Endothelial cell of umbilical vein (primary cell): ENCODE data around the gene CPLX1. TPM values are rescaled to one million over a fixed set of nuclear protein-coding genes. Genes with fewer than 3 reads are reported as not detected.

Experiments
- BruUV-seq: library from RNA; stranded (reverse); fragments of 400-500 nt; replicated peaks from 2 replicates; lab custom pipeline; 2021; lab: Mats Ljungman, UMichigan
- CTCF ChIA-PET: fragments of 300-600, 350-600 bp; sonication (Branson Sonifier 250); formaldehyde crosslinking; loops from one replicate; lab custom pipeline; 2021; ENCODE audit warnings: antibody characterized with exemption, inconsistent platforms; lab: Charles Lee
- POLR2A ChIA-PET: fragments of 300-600, 350-600 bp; sonication (Branson Sonifier 250); formaldehyde crosslinking; loops from one replicate; lab custom pipeline; 2021; ENCODE audit warnings: antibody characterized with exemption, inconsistent platforms; lab: Charles Lee
- DNase-seq: peaks from one replicate; pipeline ENCODE4 v3.0.0-alpha.2; 2011; ENCODE audit warnings: low read depth, low spot score
- FAIRE-seq: peaks from 2 replicates; lab custom pipeline; 2011; peaks lifted over from hg19 to GRCh38; lab: Jason Lieb, UNC
- H2AFZ ChIP-seq: 2 replicates; pipeline ENCODE4 v1.6.0; 2012; ENCODE audit warnings: low read depth, low read length, control low read depth, inconsistent platforms
- H3K27ac ChIP-seq: 2 replicates; pipeline ENCODE4 v1.5.1; 2011; ENCODE audit warnings: low read depth, mild to moderate bottlenecking, control low read depth, low read length, moderate library complexity; ENCODE audit not compliant: insufficient read depth
- H3K27me3 ChIP-seq, 2 experiments: 2 replicates each; pipeline versions ENCODE4 v1.6.0 to v1.6.1; 2011; ENCODE audit warnings: low read length in 2 of 2, mixed read lengths in 1 of 2; ENCODE audit not compliant: control insufficient read depth in 2 of 2, insufficient read depth in 2 of 2
- H3K36me3 ChIP-seq, 2 experiments: 2 replicates in 1 of 2; 3 replicates in 1 of 2; pipeline ENCODE4 v1.5.1; 2011; ENCODE audit warnings: low read length in 2 of 2, mild to moderate bottlenecking in 1 of 2, moderate library complexity in 1 of 2; ENCODE audit not compliant: control insufficient read depth in 2 of 2, insufficient read depth in 2 of 2; ENCODE audit errors: extremely low read depth in 1 of 2
- H3K4me1 ChIP-seq: 3 replicates; pipeline ENCODE4 v1.5.1; 2011; ENCODE audit warnings: mild to moderate bottlenecking, low read length; ENCODE audit not compliant: control insufficient read depth, insufficient read depth; ENCODE audit errors: extremely low read depth
- H3K4me2 ChIP-seq: 2 replicates; pipeline ENCODE4 v1.6.1; 2011; ENCODE audit warnings: low read length, control low read depth, mixed read lengths; ENCODE audit not compliant: insufficient read depth
- H3K4me3 ChIP-seq, 3 experiments: fragments of 200-600 bp in 1 of 3; sonication (generic), shearing (Covaris generic) in 1 of 3; replicated peaks in 1 of 3; 2 replicates each; pipeline ENCODE4 v1.5.1; 2011 to 2016; ENCODE audit warnings: control low read depth in 3 of 3, low read length in 3 of 3, mild to moderate bottlenecking in 2 of 3, inconsistent platforms in 1 of 3, low read depth in 1 of 3, moderate library complexity in 1 of 3; ENCODE audit not compliant: insufficient read depth in 1 of 3
- H3K79me2 ChIP-seq: 2 replicates; pipeline ENCODE4 v1.6.0; 2012; ENCODE audit warnings: low read length, inconsistent platforms; ENCODE audit not compliant: control insufficient read depth, insufficient read depth
- H3K9ac ChIP-seq: replicated peaks from 2 replicates; pipeline ENCODE3; 2011; ENCODE audit warnings: low read length, control low read depth; ENCODE audit not compliant: insufficient read depth; ENCODE audit errors: extremely low read depth
- H3K9me1 ChIP-seq: replicated peaks from 3 replicates; pipeline ENCODE4 v1.6.0; 2011; ENCODE audit warnings: mild to moderate bottlenecking, low read length; ENCODE audit not compliant: control insufficient read depth, insufficient read depth; ENCODE audit errors: extremely low read depth
- H3K9me3 ChIP-seq: replicated peaks from 2 replicates; pipeline ENCODE4 v1.5.1; 2012; ENCODE audit warnings: low read length, inconsistent platforms; ENCODE audit not compliant: control insufficient read depth, insufficient read depth
- H4K20me1 ChIP-seq: replicated peaks from 2 replicates; pipeline ENCODE3; 2011; ENCODE audit warnings: mild to moderate bottlenecking, low read length; ENCODE audit not compliant: control insufficient read depth, insufficient read depth; ENCODE audit errors: extremely low read depth
- CTCF ChIP-seq, 2 donors: IDR thresholded peaks; 1 replicate in 1 of 2; 2 replicates in 1 of 2; pipeline ENCODE4 v1.5.1; 2011; ENCODE audit warnings: low read length in 2 of 2, mild to moderate bottlenecking in 2 of 2, moderate library complexity in 2 of 2, control low read depth in 1 of 2, inconsistent platforms in 1 of 2, low read depth in 1 of 2; ENCODE audit not compliant: insufficient read depth in 1 of 2; ENCODE audit errors: extremely low read depth in 1 of 2
- EZH2 ChIP-seq: IDR thresholded peaks from 2 replicates; pipeline ENCODE4 v1.6.1; 2012; ENCODE audit warnings: borderline replicate concordance, low read depth, mild to moderate bottlenecking, moderate library complexity, low read length, inconsistent platforms; ENCODE audit not compliant: severe bottlenecking
- FOS ChIP-seq: IDR thresholded peaks from 2 replicates; pipeline ENCODE4 v1.6.1; 2011; ENCODE audit warnings: mild to moderate bottlenecking, low read length, moderate library complexity, borderline replicate concordance; ENCODE audit not compliant: insufficient read depth
- GATA2 ChIP-seq: IDR thresholded peaks from 2 replicates; pipeline ENCODE4 v1.7.0; 2011; ENCODE audit warnings: low read depth, mild to moderate bottlenecking, moderate library complexity, mixed read lengths, low read length; ENCODE audit not compliant: insufficient read length, insufficient read depth
- JUN ChIP-seq: IDR thresholded peaks from 2 replicates; pipeline ENCODE4 v1.6.1; 2011; ENCODE audit warnings: borderline replicate concordance, low read depth; ENCODE audit not compliant: insufficient read length, insufficient read depth
- MAX ChIP-seq: IDR thresholded peaks from 2 replicates; pipeline ENCODE4 v1.6.1; 2011; ENCODE audit not compliant: insufficient read depth, insufficient read length
- MYC ChIP-seq: IDR thresholded peaks from one replicate; pipeline ENCODE4 v1.6.1; 2011; ENCODE audit warnings: mild to moderate bottlenecking, low read depth, low read length
- POLR2A ChIP-seq: IDR thresholded peaks from 2 replicates; pipeline ENCODE4 v1.6.1; 2012; ENCODE audit warnings: low read depth, mild to moderate bottlenecking, control low read depth, low read length
- POLR2AphosphoS5 ChIP-seq: IDR thresholded peaks from 2 replicates; pipeline ENCODE4 v1.6.1; 2012; ENCODE audit warnings: low read depth, mild to moderate bottlenecking, control low read depth, low read length, moderate library complexity; ENCODE audit not compliant: insufficient read depth
- dilution Hi-C: fragments of 300-500 bp; cut with MboI; formaldehyde crosslinking; loops from one replicate; pipeline ENCODE4 v1.15.0; 2019; ENCODE audit warnings: low sequenced_read_pairs; ENCODE audit not compliant: extremely low pct_ligation_motif_present
- intact Hi-C: fragments of 100-400 bp; cut with micrococcal nuclease; formaldehyde crosslinking; loops from one replicate; pipeline ENCODE4 v1.10.0; 2022
- polyA plus RNA-seq, 4 experiments: library from polyadenylated mRNA; depleted of rRNA in 3 of 4; stranded (reverse) in 3 of 4; unstranded in 1 of 4; fragments of >200 nt; gene quantifications; 2 replicates each; pipeline versions ENCODE4 v1.2.1 to v1.2.3, GENCODE V29; 2011 to 2012; ENCODE audit warnings: missing spikeins in 1 of 4
- total RNA-seq: library from RNA; stranded (reverse); gene quantifications from 2 replicates; pipeline ENCODE4 v1.2.3, GENCODE V29; 2021

Gene CPLX1
- total and polyA plus RNA-seq, 2 donors (not counting 3 experiments of a cell fraction or from before 2014, with no cell fraction given), result 1.0 to 1.8 TPM

DNA sequence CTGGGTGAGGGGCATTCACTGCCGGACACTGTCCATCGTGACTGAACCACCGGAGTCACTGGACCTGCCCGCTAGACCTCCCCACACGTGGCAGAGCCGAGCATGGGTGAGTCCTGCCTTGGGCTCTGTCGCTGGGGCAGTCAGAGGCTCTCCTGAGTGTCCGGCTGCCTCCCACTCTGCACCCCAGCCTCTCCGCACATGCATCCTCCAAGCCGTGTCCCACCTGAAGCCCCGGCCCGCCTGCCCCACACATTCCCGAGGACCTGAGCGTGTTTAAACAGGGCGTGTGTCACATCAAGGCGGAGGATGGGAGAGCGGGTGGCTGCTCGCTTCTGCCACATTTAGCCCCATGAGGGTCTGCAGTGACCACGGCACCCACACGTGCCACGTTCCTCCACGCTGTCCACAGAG is 4.7 kb downstream of the CPLX1 start:
- POLR2A ChIA-PET, result no interaction called here
- no peak for DNase-seq
- H3K79me2 ChIP-seq, result no peaks in the 10 kb centered on the region
- H4K20me1 ChIP-seq, result no peaks in the 10 kb centered on the region
- no peaks in the 10 kb centered on the region for H3K9me1 ChIP-seq
- no peaks in the 10 kb centered on the region for H3K36me3 ChIP-seq
- CTCF ChIA-PET, result no interaction called here
- H3K9ac ChIP-seq, result no peak overlapping the region
- no TSS peak for BruUV-seq
- H3K9me3 ChIP-seq, result no peaks in the 10 kb centered on the region
- no peak for FAIRE-seq
- no peak overlapping the region for H3K4me3 ChIP-seq
- intact Hi-C loops (no loop called here), dilution Hi-C loops (no loop called here)
- H3K27me3 ChIP-seq, result peaks cover 15 to 19% of the 10 kb centered on the region in 2 experiments
- no peak overlapping the region for H3K4me2 ChIP-seq
- H3K27ac ChIP-seq, result no peak overlapping the region
- H2AFZ ChIP-seq, result no peak overlapping the region
- TF ChIP-seq EZH2 (no peak), GATA2 (no peak), POLR2AphosphoS5 (no peak), POLR2A (no peak), JUN (no peak), CTCF (IDR thresholded peaks at IDR 0.05; ENCODE audit: extremely low read depth in 1 of 2, insufficient read depth in 1 of 2, low read depth in 1 of 2, low read length in 2 of 2) (no peak), MYC (no peak), FOS (no peak), MAX (no peak)
- no peaks in the 10 kb centered on the region for H3K4me1 ChIP-seq
